Uterus (tissue), 4 donors: ENCODE data around the gene MYCN. TPM values are rescaled to one million over a fixed set of nuclear protein-coding genes. Genes with fewer than 3 reads are reported as not detected.

Experiments used
- DNase-seq, 2 donors: peaks; one replicate each; pipeline ENCODE4 v3.0.0-alpha.2; 2019 to 2020
- H3K27ac ChIP-seq, 2 donors: fragments of 200-600 bp; sonication (generic); 1 replicate in 1 of 2; 2 replicates in 1 of 2; pipeline ENCODE4 v1.5.1; 2016 to 2018
- H3K27me3 ChIP-seq, 2 donors: fragments of 200-600 bp; sonication (generic); one replicate each; pipeline ENCODE4 v1.5.1; 2018 to 2019; ENCODE audit warnings: control low read depth in 1 of 2
- H3K36me3 ChIP-seq, 2 donors: fragments of 200-600 bp; sonication (generic); one replicate each; pipeline ENCODE4 v1.5.1; 2019; ENCODE audit warnings: control low read depth in 1 of 2
- H3K4me1 ChIP-seq, 2 donors: fragments of 200-600 bp; sonication (generic); one replicate each; pipeline ENCODE4 v1.5.1; 2018 to 2019; ENCODE audit warnings: control low read depth in 1 of 2
- H3K4me3 ChIP-seq, 2 donors: fragments of 200-600 bp; sonication (generic); 1 replicate in 1 of 2; 2 replicates in 1 of 2; pipeline ENCODE4 v1.5.1; 2018 to 2019; ENCODE audit warnings: mild to moderate bottlenecking in 1 of 2
- H3K9me3 ChIP-seq, 2 donors: fragments of 200-600 bp; sonication (generic); one replicate each; pipeline ENCODE4 v1.5.1; 2019; ENCODE audit warnings: control low read depth in 1 of 2
- POLR2A ChIP-seq, 2 donors: fragments of 450-650 bp; IDR thresholded peaks; one replicate each; pipeline ENCODE4 v1.6.1; 2016; ENCODE audit warnings: antibody characterized with exemption in 2 of 2, mild to moderate bottlenecking in 1 of 2, moderate library complexity in 1 of 2
- intact Hi-C: fragments of 100-400 bp; cut with DNase I; formaldehyde crosslinking; loops from one replicate; pipeline ENCODE4 v1.15.1; 2023; ENCODE audit warnings: low total_unique reads
- total RNA-seq, 4 donors: library from RNA; depleted of rRNA in 3 of 4; stranded (reverse); fragments of >200 nt in 3 of 4; gene quantifications; one replicate each; pipeline versions ENCODE4 v1.1.0 to v1.2.4, GENCODE V29; 2014 to 2023
- TF ChIP-seq, protein P1 (sequence below), 4 experiments: fragments of 200-600 bp in 2 of 4; fragments of 450-650 bp in 2 of 4; sonication (generic) in 2 of 4; IDR thresholded peaks; one replicate each; pipeline ENCODE4 v1.5.1; 2016 to 2019; ENCODE audit warnings: antibody characterized with exemption in 4 of 4, mild to moderate bottlenecking in 2 of 4, moderate library complexity in 1 of 4
- donor health status: DM: yes; HTN: yes; CAD: no.

MYCN gene
- total RNA-seq, 4 donors from 2014 or later: 1.3 to 4.1 (median 1.9) TPM; not detected in 1

DNA sequence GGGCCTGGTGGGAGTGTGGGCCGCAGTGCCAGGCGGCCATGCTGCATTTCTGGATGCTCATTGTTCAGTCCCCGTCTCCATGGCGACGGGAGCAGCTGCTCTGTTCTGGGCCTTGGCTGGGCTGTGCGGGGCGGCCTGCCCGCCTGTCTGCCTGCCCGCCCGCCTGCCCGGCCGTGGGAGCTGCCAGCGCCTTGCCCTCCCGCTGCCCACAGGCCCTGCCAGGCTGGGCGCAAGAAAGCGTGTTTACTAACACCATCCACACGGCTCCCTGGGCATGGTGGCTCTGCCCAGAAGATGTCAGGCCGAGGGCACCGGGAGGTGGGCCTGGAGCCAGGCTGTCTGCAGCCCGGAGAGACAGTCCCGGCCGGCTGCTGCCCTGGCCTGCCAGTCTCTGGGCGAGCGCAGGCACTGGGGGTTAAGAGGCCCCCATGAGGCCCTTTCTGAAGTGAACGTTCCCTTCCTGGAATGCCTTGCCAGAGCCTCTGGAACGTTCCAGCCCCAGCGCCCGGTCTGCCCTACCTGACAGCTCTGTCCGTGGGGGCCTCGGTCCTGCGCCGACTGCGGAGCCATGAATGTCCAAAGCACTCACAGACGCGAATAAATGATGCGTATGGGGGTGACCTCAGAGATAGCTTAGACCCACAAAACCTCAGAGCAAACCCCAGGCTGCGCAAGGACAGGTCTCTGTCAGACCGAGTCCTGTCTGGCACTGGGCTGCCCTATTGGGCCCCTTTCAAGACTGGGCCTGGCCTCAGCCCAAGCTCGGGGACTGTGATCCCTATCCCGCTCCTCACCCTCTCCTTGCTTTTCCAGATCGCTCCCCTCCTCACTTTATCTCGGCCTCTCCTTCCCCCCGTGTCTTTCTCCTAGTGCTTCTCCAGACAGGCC lies 44.3 kb downstream of the MYCN start:
- H3K36me3 ChIP-seq: no peaks in the 10 kb centered on the region
- no peaks in the 10 kb centered on the region for H3K9me3 ChIP-seq
- H3K4me3 ChIP-seq: no peak overlapping the region
- TF ChIP-seq POLR2A (IDR thresholded peaks at IDR 0.05): no peak
- TF ChIP-seq, protein P1, sequence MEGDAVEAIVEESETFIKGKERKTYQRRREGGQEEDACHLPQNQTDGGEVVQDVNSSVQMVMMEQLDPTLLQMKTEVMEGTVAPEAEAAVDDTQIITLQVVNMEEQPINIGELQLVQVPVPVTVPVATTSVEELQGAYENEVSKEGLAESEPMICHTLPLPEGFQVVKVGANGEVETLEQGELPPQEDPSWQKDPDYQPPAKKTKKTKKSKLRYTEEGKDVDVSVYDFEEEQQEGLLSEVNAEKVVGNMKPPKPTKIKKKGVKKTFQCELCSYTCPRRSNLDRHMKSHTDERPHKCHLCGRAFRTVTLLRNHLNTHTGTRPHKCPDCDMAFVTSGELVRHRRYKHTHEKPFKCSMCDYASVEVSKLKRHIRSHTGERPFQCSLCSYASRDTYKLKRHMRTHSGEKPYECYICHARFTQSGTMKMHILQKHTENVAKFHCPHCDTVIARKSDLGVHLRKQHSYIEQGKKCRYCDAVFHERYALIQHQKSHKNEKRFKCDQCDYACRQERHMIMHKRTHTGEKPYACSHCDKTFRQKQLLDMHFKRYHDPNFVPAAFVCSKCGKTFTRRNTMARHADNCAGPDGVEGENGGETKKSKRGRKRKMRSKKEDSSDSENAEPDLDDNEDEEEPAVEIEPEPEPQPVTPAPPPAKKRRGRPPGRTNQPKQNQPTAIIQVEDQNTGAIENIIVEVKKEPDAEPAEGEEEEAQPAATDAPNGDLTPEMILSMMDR (IDR thresholded peaks at IDR 0.05): no peak
- H3K27ac ChIP-seq: no peak overlapping the region
- intact Hi-C loops: no loop called here
- H3K27me3 ChIP-seq: no peaks in the 10 kb centered on the region
- no peaks in the 10 kb centered on the region for H3K4me1 ChIP-seq
- DNase-seq: no peak

GRCh38 chr2:15985531-15985930 lies 45.2 kb downstream of the MYCN start:
- intact Hi-C loops: no loop called here
- H3K27me3 ChIP-seq: no peaks in the 10 kb centered on the region
- no peaks in the 10 kb centered on the region for H3K9me3 ChIP-seq
- H3K36me3 ChIP-seq: no peaks in the 10 kb centered on the region
- no peak overlapping the region for H3K4me3 ChIP-seq
- H3K4me1 ChIP-seq: no peaks in the 10 kb centered on the region
- TF ChIP-seq POLR2A (IDR thresholded peaks at IDR 0.05): no peak
- TF ChIP-seq, protein P1 (IDR thresholded peaks at IDR 0.05): no peak
- DNase-seq: no peak
- H3K27ac ChIP-seq: no peak overlapping the region

DNA sequence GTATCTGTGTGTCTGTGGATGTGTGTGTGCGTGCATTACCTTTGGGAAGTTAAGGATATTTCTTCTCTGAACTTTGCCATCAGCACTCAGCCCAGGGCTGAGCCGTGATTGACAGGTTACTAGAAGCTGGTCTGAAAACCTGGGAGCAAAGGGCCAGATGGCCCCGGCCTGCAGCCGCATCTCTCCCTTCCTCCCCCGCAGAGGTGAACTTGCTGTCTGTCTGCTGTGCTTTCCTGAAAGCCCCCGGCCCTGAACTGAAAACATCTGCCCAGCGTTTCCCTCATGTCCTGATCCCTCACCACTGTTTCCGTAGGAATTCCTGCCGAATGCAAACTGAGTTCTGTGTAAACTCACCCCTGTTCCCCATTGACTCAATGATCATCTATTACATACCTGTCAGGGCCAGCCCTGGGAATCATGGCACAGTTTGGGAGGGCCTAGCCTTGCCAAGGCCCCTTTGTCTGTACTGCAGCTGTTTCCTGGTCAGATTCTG lies 45.8 kb downstream of the MYCN start:
- DNase-seq: no peak
- H3K36me3 ChIP-seq: no peaks in the 10 kb centered on the region

DNA sequence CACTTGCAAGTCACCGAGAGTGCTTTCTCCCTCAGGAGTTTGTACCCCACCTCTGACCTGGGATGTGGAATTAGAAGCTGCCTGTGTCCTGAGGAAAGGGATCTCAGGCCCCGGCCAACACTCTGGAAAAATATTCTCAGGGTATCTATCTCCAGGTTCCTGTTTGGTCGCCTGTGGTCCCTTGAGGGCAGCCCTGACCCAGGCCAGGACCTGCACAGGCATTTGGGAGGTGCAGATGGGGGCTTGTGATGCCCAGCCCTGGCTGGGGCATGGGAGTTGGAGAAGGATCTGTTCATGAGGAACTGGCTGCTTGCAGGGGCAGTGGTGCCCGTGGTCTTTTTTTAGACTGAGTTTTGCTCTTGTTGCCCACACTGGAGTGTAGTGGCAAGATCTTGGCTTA lies 46.3 kb downstream of the MYCN start:
- Histone ChIP-seq H3K36me3 (no peaks in the 10 kb centered on the region), H3K9me3 (no peaks in the 10 kb centered on the region), H3K27me3 (no peaks in the 10 kb centered on the region), H3K27ac (no peak overlapping the region), H3K4me3 (no peak overlapping the region), H3K4me1 (no peaks in the 10 kb centered on the region)
- no peak for DNase-seq
- intact Hi-C loops: no loop called here
- no peak for TF ChIP-seq POLR2A (IDR thresholded peaks at IDR 0.05)

More for the DNA sequence above, 45.8 kb downstream of the MYCN start:
- Histone ChIP-seq H3K9me3 (no peaks in the 10 kb centered on the region), H3K27ac (no peak overlapping the region), H3K4me3 (no peak overlapping the region), H3K27me3 (no peaks in the 10 kb centered on the region), H3K4me1 (no peaks in the 10 kb centered on the region)
- TF ChIP-seq, protein P1 (IDR thresholded peaks at IDR 0.05): no peak
- no peak for TF ChIP-seq POLR2A (IDR thresholded peaks at IDR 0.05)
- intact Hi-C loops: no loop called here

DNA sequence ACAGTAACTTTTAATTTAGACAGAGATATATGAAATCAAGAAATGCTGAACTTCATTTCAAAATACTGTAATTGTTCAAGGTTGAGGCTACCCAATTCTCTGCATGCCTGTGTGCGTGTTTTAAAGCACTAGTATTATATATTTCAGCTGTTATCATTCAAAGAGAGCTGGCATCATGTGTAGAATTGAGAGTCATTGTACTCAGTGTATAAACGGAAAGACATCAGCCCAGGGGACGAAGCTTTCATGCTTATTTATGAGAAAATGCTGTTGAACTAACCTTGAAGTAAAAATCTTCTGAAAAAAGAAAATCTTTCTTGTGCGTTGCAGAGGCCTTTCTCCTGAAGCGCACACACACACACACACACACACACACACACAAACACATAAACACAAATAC lies 48.4 kb downstream of the MYCN start:
- Histone ChIP-seq H3K9me3 (no peaks in the 10 kb centered on the region), H3K27me3 (no peaks in the 10 kb centered on the region), H3K4me1 (no peaks in the 10 kb centered on the region), H3K27ac (no peak overlapping the region), H3K36me3 (no peaks in the 10 kb centered on the region), H3K4me3 (no peak overlapping the region)
- no peak for DNase-seq
- TF ChIP-seq, protein P1 (IDR thresholded peaks at IDR 0.05): no peak
- TF ChIP-seq POLR2A (IDR thresholded peaks at IDR 0.05): no peak
- intact Hi-C loops: no loop called here
